HG03342 (cell line): ENCODE data around the gene TMEM40.
"Not testable (repeated sequence)": the region's sequence is repeated elsewhere in the genome, so short reads cannot be mapped to it uniquely, and the experiment has no call there.

ENCODE experiments used
- ATAC-seq: cut with Tn5 transposase; IDR thresholded peaks from one replicate; pipeline ENCODE4 v1.9.1; 2021; ENCODE audit warnings: mild to moderate bottlenecking, moderate library complexity; ENCODE audit not compliant: unreplicated experiment

The TMEM40 gene

GRCh38 chr3:12752809-12753208 is 6.2 kb downstream of the TMEM40 start:
- no peak for ATAC-seq

GRCh38 chr3:12752102-12752501 is 7.0 kb downstream of the TMEM40 start:
- no peak for ATAC-seq

DNA sequence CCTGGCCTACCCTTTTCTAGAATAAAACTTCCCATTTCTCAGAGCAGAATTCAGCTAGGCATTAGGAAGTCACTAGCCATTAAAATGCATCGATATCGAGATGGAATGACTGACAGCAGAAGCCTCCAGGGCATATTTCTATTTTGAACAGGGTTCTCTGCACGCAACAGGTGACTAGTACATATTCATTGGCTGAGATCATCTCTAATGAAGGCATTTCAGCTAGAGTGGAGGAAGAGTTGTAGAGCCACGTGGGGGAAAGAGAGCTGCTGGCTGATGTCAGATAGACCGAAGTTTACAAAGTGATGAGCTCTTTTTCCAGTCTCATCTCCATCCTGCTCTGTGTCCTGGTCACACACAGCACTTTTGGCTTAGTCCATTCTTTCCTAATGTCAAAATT is 7.5 kb downstream of the TMEM40 start:
- no peak for ATAC-seq

GRCh38 chr3:12750658-12751071 is 8.4 kb downstream of the TMEM40 start:
- ATAC-seq = peak; percentile 53

- ATAC-seq = peak; percentile 36
Observed at GRCh38 chr3:12750223-12750622, 8.8 kb downstream of the TMEM40 start.

DNA sequence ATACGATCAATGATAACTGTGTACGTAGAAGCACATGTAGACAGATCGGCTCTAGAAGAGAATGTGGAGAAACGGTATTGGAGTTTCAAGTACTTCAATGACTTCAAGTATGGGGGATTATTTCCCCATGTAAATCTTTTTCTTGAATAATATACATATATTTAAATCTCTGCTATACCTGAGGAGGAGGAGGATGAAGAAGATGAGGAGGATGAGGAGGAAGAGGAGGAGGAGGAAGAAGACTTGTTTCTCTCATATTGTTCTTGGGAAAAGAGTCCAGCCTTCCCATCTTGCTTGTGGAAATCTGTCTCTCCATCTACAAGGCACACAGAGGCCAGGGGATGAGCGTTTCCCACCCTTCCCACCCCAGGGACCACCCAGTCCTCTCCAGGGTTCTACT is 10.6 kb downstream of the TMEM40 start:
- no peak for ATAC-seq

- no peak for ATAC-seq
Observed at GRCh38 chr3:12746419-12746818, 12.6 kb downstream of the TMEM40 start.

- no peak for ATAC-seq
Observed at GRCh38 chr3:12744326-12744725, 14.7 kb downstream of the TMEM40 start.

DNA sequence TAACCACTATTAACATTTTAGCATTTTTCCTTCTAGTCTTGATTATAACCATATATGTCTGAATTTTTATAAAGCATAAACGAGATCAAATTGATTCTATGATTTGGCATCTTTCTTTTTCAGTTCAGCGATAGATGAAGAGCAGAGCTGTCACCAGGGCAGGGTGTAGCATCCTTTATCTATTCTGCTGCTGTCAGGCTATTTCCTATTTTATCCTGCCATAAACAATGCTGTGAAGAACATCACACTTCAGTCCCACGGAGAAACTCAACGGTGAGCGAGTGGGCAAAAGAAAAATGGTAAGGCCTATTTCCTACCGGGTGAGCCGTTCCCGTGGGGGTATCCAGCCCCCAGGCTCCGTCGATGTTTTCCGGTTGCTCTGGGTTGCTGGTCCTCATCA is 15.5 kb downstream of the TMEM40 start:
- ATAC-seq = no peak

DNA sequence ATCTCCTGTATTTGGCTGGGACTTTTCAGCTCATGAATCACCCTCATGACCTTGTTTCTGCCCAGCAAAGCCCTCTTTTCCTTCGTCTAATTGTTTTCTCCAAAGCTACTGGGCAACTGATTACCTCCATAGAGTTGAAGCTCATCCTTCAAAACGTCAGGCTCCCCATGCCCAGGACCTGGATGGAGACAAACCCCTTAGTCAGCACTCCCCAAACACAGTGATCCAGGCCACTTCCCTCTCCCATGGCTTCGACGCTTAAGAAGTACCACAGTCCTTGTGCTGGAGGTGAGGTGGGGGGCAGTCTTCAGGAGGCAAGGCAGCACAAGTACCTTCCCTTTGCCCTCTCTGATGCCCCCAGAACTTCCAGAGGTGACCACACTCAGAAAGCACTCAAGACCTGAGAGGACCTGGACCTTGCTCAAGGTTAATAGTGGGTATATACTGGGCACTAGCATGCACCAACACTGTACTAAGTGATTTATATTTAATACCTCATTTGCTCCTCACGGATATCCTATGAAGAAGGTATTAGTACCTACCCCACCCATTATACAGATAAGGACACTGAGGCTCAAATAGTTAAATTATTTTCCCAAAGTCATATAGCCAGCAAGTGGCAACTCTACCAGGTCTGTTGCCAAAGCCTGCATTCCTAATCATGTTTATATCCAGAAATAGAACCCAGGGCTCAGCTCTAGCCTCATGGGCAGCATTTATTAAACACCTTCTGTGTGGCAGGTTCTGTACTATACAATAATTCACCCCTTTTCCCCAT is 16.5 kb downstream of the TMEM40 start:
- ATAC-seq = no peak

GRCh38 chr3:12741209-12741608 is 17.9 kb downstream of the TMEM40 start:
- no peak for ATAC-seq

DNA sequence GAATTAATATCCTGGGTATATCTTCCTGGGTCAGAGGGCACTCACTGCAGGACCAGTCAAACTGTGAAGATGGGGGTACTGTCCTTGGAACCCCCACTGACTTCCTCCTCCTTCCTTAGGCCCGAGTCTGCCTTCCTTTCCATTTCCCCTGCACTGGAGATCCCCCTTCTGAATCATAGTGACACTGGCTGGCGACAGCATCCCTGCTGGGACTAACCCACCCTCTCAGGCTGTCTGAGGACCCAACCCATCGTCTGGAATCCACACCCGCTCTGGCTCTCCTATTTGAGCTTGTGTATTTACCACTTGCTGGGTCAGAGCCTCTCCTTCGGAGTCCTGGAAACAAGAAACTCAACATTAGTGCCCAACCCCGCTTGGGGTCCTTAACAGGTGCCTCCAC is 21.2 kb downstream of the TMEM40 start:
- ATAC-seq = no peak

- no peak for ATAC-seq
Observed at GRCh38 chr3:12737319-12737718, 21.7 kb downstream of the TMEM40 start.

DNA sequence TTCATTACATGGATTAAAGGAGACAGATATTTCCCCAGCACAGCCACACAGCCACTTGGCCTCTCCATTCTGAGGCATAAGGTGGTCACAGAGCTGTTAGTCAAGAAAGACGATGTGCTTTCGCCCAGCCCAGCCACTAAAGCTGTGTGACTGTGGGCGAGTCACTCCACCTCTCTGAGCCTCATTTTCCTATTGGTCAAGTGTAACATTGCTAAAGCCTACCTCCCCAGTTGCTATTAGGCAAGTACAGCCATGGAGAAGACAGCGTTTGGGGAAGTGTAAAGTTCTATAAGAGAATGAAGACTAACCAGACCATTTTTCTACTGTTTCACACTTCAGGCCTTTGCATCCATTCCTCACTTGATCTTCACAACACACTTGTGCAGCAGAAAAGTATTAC is 24.1 kb downstream of the TMEM40 start:
- ATAC-seq = no peak

GRCh38 chr3:12733566-12733965 is 25.5 kb downstream of the TMEM40 start:
- ATAC-seq = no peak

DNA sequence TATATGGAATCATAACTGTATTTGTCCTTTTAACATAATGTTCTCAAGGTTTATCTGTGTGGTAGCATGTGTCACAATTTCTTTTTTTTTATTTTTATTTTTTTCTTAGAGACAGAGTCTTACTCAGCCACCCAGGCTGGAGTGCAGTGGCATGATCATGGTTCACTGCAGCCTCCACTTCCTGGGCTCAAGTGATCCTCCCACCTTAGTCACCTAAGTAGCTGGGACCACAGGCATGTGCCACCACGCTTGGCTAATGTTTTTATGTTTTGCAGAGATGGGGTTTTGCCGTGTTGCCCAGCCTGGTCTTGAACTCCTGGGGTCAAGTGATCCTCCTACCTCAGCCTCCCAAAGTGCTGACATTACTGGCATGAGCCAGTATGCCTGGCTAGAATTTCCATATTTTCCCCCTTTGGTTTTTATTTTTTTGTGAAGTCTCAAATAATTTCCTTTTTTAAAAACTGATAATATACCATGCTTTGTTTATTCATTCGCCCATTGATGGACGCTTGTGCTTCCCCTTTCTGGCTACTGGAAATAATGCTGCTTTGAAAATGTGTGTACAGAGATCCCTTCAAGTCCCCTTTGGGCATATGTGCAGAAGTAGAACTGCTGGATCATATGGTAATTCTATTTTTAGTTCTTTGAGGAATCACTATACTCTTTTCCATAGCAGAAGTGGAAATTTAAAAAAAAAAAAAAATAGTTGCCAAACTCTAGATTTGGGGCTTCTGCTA is 28.4 kb downstream of the TMEM40 start:
- no peak for ATAC-seq

DNA sequence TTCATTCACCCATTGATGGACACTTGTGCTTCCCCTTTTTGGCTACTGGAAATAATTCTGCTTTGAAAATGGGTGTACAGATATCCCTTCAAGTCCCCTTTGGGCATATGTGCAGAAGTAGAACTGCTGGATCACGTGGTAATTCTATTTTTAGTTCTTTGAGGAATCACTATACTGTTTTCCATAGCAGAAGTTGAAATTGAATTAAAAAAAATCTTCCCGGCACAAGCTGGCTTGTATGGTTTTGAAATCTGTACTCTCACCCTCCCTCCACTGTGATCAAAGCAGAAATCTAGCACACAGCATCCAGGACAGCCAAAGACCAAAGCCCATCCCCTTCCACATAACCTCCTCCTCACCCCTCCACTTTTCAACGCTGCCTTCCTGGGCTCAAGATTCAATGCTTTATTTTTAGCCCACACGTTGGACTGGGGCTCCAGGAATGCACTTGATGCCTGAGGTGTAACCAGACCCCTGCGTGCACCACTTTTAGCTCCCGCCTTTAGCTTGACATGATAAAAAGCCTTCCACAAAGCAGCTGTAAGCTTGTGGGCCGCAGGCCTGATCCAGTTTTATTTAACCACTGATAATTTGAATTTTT is 29.9 kb downstream of the TMEM40 start:
- ATAC-seq = no peak

DNA sequence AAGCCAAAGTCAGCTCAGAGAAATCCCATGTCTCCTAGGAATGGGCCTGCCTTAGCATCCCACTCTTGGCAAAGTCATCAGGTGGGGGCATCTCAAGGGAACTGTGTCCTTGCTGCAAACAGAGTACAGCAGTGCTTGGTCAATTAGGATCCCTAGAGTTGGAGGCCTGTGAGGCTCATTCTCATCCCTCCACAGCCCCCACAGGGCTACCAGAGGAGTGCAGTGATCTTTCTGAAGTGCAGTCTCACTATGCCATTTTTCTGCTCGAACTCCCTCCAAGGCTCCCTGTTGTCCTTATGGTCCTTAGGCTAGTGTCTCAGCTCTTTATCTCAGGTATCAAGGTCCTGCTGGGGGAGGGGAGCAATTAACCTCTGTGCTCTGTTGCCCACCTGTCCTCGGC is 31.1 kb downstream of the TMEM40 start:
- ATAC-seq = no peak

DNA sequence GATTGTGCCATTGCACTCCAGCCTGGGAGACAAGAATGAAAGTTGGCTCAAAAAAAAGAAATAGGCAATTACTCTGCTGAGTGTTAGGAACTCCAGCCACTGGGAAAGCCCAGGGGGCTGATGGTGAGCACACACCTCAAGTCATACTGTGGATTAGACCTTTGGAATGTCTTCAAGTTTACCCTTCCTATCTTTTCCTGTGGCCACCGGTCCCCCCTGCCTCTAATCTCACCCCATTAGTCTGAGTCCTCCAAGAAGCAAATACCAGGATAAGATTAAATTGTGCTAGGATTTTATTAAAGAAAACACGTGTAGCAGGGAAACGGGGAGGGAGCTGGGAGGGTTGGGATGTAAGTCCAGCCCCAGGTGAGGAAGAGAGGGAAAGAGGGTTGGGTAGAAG is 31.6 kb downstream of the TMEM40 start:
- no peak for ATAC-seq

DNA sequence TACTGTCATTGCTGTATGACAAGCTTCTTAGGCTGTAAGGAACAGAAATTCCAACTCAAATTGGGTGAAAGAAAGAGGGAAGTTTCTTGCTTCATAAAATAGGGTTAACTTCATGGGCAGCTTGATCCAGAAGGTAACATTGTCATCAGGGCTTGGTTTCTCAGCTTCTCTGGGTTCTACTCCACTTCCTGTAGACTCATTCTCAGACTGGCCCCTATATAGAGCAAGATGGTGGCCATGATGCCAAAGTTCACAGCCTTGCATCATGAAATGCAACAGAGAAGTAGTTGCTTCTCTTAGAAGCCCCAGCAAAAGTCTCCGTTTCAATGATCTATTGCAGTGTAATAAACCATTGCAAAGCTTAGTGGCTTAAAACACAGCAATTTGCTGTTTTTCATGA is 33.6 kb downstream of the TMEM40 start:
- ATAC-seq = no peak

GRCh38 chr3:12724794-12725193 is 34.3 kb downstream of the TMEM40 start:
- no peak for ATAC-seq

GRCh38 chr3:12723362-12723761 is 35.7 kb downstream of the TMEM40 start:
- ATAC-seq = not testable (repeated sequence)
